PC-3 (cell line): ENCODE results near the gene CENPA. TPM values are rescaled to one million over a fixed set of nuclear protein-coding genes. Genes with fewer than 3 reads are reported as not detected.
A peak's percentile ranks its signal among the peaks of the same experiment; 100 is the strongest.

ENCODE experiments used
- ATAC-seq: fragments of 200-7000 bp; cut with Tn5 transposase; 2 replicates; pipeline ENCODE4 v1.9.1; 2020; ENCODE audit warnings: mild to moderate bottlenecking, moderate library complexity
- BruUV-seq: library from RNA; stranded (reverse); fragments of 400-500 nt; replicated peaks from 2 replicates; lab custom pipeline; 2021; lab: Mats Ljungman, UMichigan
- CTCF ChIA-PET: fragments of 300-600 bp; sonication (Branson Sonifier 250); formaldehyde crosslinking; loops from one replicate; lab custom pipeline; 2022; ENCODE audit warnings: antibody characterized with exemption; lab: Charles Lee
- POLR2A ChIA-PET: fragments of 300-600 bp; sonication (Branson Sonifier 250); formaldehyde crosslinking; loops from one replicate; lab custom pipeline; 2022; ENCODE audit warnings: antibody characterized with exemption; ENCODE audit not compliant: unreplicated experiment; lab: Charles Lee
- DNase-seq: peaks from one replicate; pipeline ENCODE4 v3.0.0-alpha.2; 2015
- H2AFZ ChIP-seq: fragments of 300-600 bp; sonication (generic); 2 replicates; pipeline ENCODE4 v1.6.0; 2016; ENCODE audit warnings: antibody characterized with exemption, low read length
- H3F3A ChIP-seq: fragments of 300-600 bp; sonication (generic); one replicate; pipeline ENCODE4 v1.6.0; 2017; ENCODE audit warnings: antibody characterized with exemption, low read length, control low read depth, mild to moderate bottlenecking; ENCODE audit not compliant: unreplicated experiment
- H3K27ac ChIP-seq: fragments of 300-600 bp; sonication (generic); 2 replicates; pipeline ENCODE4 v1.5.1; 2016; ENCODE audit warnings: mild to moderate bottlenecking, low read length
- H3K27me3 ChIP-seq: fragments of 300-600 bp; sonication (generic); 2 replicates; pipeline ENCODE4 v1.6.1; 2016; ENCODE audit warnings: low read length, mixed read lengths
- H3K36me3 ChIP-seq: fragments of 300-600 bp; sonication (generic); 2 replicates; pipeline ENCODE4 v1.6.1; 2016; ENCODE audit warnings: low read depth, mixed run types, low read length, mixed read lengths
- H3K4me1 ChIP-seq: fragments of 300-600 bp; sonication (generic); 2 replicates; pipeline ENCODE4 v1.5.1; 2016; ENCODE audit warnings: low read length; ENCODE audit not compliant: insufficient read depth
- H3K4me2 ChIP-seq: fragments of 300-600 bp; sonication (generic); 2 replicates; pipeline ENCODE4 v1.6.0; 2016; ENCODE audit warnings: low read length
- H3K4me3 ChIP-seq: fragments of 300-600 bp; sonication (generic); 2 replicates; pipeline ENCODE4 v1.5.1; 2016; ENCODE audit warnings: mild to moderate bottlenecking, low read length, mixed read lengths
- H3K79me2 ChIP-seq: fragments of 300-600 bp; sonication (generic); 2 replicates; pipeline ENCODE4 v1.6.1; 2017; ENCODE audit warnings: low read length, mixed read lengths
- H3K9ac ChIP-seq: fragments of 300-600 bp; sonication (generic); 2 replicates; pipeline ENCODE4 v1.6.0; 2016; ENCODE audit warnings: mild to moderate bottlenecking, low read length
- H3K9me2 ChIP-seq: fragments of 300-600 bp; sonication (generic); replicated peaks from 2 replicates; pipeline ENCODE4 v1.6.1; 2016; ENCODE audit warnings: mixed run types, low read length, mixed read lengths
- H3K9me3 ChIP-seq: fragments of 300-600 bp; sonication (generic); 2 replicates; pipeline ENCODE4 v1.6.1; 2016; ENCODE audit warnings: low read length, mixed read lengths
- H4K20me1 ChIP-seq: fragments of 300-600 bp; sonication (generic); 2 replicates; pipeline ENCODE4 v1.6.1; 2016; ENCODE audit warnings: low read length, mixed read lengths
- EZH2 ChIP-seq: fragments of 300-600 bp; sonication (generic); IDR thresholded peaks from one replicate; pipeline ENCODE4 v1.6.1; 2017; ENCODE audit warnings: antibody characterized with exemption, mild to moderate bottlenecking, low read length; ENCODE audit not compliant: unreplicated experiment
- EZH2phosphoT487 ChIP-seq: fragments of 300-600 bp; sonication (generic); IDR thresholded peaks from 2 replicates; pipeline ENCODE4 v1.6.1; 2018; ENCODE audit warnings: mild to moderate bottlenecking, antibody characterized with exemption, low read length, borderline replicate concordance
- intact Hi-C: fragments of 100-400 bp; cut with micrococcal nuclease; formaldehyde crosslinking; loops from 2 replicates; pipeline ENCODE4 v1.9.0; 2023
- total RNA-seq: library from RNA; depleted of rRNA; stranded (reverse); fragments of >200 nt; gene quantifications from 2 replicates; pipeline ENCODE4 v1.2.3, GENCODE V29; 2014
- TF ChIP-seq, protein P1 (sequence below): fragments of 300-600 bp; sonication (generic); conservative IDR thresholded peaks from 2 replicates; pipeline ENCODE4 v1.5.1; 2017; ENCODE audit warnings: antibody characterized with exemption, low read depth, mild to moderate bottlenecking, low read length

CENPA gene
- total RNA-seq, 1 experiment from 2014 or later, result 40.8 TPM

DNA sequence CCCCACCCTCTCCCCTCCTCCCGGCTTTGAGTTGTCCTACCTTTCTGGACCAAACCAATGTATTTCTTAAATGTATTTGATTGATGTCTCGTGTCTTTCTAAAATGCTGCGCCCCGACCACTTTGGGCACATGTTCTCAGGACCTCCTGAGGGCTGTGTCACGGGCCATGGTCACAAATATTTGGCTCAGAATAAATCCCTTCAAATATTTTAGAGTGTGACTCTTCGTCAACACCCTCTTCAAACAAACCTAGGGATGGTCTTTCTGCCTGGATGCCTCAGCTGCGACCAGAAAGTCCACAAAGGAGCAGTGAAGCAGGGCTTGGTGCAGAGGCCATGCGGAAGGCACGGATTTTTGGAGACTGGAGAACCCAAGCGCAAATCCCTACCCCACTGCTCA lies 22.8 kb upstream of the CENPA start:
- ATAC-seq (no peak), DNase-seq (no peak)
- H3K4me3 ChIP-seq, result no peak overlapping the region
- ChIA-PET CTCF (no interaction called here), POLR2A (no interaction called here)
- no peak overlapping the region for H2AFZ ChIP-seq
- H3K4me1 ChIP-seq, result peaks cover 30% of the 10 kb centered on the region
- BruUV-seq, result TSS peak; percentile 77
- H3K79me2 ChIP-seq, result peaks cover 43% of the 10 kb centered on the region
- H3K9me3 ChIP-seq, result no peaks in the 10 kb centered on the region
- TF ChIP-seq EZH2phosphoT487, result no peak
- TF ChIP-seq, protein P1, sequence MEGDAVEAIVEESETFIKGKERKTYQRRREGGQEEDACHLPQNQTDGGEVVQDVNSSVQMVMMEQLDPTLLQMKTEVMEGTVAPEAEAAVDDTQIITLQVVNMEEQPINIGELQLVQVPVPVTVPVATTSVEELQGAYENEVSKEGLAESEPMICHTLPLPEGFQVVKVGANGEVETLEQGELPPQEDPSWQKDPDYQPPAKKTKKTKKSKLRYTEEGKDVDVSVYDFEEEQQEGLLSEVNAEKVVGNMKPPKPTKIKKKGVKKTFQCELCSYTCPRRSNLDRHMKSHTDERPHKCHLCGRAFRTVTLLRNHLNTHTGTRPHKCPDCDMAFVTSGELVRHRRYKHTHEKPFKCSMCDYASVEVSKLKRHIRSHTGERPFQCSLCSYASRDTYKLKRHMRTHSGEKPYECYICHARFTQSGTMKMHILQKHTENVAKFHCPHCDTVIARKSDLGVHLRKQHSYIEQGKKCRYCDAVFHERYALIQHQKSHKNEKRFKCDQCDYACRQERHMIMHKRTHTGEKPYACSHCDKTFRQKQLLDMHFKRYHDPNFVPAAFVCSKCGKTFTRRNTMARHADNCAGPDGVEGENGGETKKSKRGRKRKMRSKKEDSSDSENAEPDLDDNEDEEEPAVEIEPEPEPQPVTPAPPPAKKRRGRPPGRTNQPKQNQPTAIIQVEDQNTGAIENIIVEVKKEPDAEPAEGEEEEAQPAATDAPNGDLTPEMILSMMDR, result no peak
- no peak for TF ChIP-seq EZH2
- H3K27me3 ChIP-seq, result no peaks in the 10 kb centered on the region
- H3K27ac ChIP-seq, result no peak overlapping the region
- H3F3A ChIP-seq, result no peaks in the 10 kb centered on the region
- H3K36me3 ChIP-seq, result no peaks in the 10 kb centered on the region
- no peak overlapping the region for H3K9ac ChIP-seq
- no peaks in the 10 kb centered on the region for H3K9me2 ChIP-seq
- no peak overlapping the region for H3K4me2 ChIP-seq
- H4K20me1 ChIP-seq, result 0 out of 2 replicates have a peak, but pooled peaks cover 3% of the 10 kb centered on the region
- intact Hi-C loops, result no loop called here

DNA sequence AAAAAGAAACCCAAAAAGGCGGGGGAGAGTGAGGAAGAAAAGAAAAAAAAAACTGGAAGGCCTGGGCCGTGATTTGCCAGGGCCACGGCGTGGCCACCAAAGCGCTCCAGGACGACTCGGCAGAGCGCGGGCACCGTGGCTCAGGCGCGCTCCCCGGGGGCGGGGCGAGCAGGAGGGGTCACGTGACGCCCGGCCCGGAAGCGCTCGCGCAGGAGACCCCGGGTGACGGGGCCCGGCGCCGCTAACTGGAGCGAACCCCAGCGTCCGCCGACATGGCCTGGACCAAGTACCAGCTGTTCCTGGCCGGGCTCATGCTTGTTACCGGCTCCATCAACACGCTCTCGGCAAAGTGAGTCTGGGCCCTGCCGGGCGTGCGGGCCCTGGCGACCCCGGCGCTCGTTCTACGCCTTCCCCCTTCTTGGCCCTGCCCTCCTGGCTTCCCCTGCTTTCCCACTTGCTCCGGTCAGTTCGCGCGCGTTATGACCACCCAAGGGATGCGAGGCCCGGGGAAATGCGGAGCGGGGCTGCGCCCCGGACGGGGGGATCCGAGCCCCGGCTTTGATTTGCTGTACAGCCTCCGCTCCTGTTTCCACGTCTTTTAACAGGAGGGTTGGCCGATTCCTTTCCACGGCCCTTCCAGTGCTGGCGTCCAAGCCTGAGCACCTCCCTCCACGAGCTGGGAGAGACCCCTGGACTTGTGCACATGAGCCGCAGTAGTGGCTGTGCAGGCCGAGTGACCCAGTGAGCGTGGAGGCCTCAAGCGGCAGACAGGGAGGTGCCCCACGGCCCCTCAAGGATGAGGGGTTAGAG lies 21.6 kb upstream of the CENPA start, which contains the start of gene SLC35F6:
Gene SLC35F6, plus strand, starts transcription at position 207 of the 810 bp plus-strand sequence. Its CDS starts 66 bp downstream, at position 273.
- H3K4me1 ChIP-seq, result peaks cover 18% of the 10 kb centered on the region
- ChIA-PET POLR2A (interaction anchor here (0.6 kb wide), 2 partner anchors 108 to 147 kb away, joined by 4 to 12 read pairs; no protein-coding TSS in a partner anchor), CTCF (no interaction called here)
- no peaks in the 10 kb centered on the region for H3F3A ChIP-seq
- H3K9ac ChIP-seq, result peak within 1 kb of the TSS; percentile 86
- TF ChIP-seq EZH2phosphoT487, result no peak
- DNase-seq, result peak; percentile 75
- no peaks in the 10 kb centered on the region for H3K9me3 ChIP-seq
- no peaks in the 10 kb centered on the region for H3K36me3 ChIP-seq
- H4K20me1 ChIP-seq, result 0 out of 2 replicates have a peak, but pooled peaks cover 3% of the 10 kb centered on the region
- peak within 1 kb of the TSS; percentile 90 for H2AFZ ChIP-seq
- H3K27me3 ChIP-seq, result no peaks in the 10 kb centered on the region
- TSS peak; percentile 61 for BruUV-seq
- peak within 1 kb of the TSS; percentile 94 for H3K4me2 ChIP-seq
- intact Hi-C loops, result no loop called here
- ATAC-seq, result peak; percentile 91
- H3K4me3 ChIP-seq, result peak within 1 kb of the TSS; percentile 89
- 0 out of 2 replicates have a peak within 1 kb of the TSS, but pooled peaks have one; percentile 2 for H3K27ac ChIP-seq
- peaks cover 54% of the 10 kb centered on the region for H3K79me2 ChIP-seq
- no peaks in the 10 kb centered on the region for H3K9me2 ChIP-seq

DNA sequence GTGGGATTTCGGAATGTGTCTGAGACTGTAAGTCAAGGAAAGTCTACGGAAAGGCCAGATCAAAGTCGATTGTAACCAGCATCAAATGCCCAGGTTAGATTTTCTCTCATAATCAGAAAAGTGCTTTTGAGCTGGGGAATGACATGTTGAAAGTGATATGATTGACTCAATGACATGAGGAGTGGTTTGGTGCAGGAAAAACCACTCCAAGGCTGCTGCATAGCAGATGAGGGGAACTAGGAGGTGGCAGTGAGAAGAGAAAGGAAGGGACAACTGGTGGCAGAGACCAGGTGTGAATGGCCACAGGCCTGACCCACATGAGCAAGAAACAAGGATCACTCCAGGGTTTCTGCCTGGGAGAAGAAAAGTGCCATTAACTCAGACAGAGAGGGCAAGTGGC lies 20.9 kb upstream of the CENPA start:
- Histone ChIP-seq H3K27me3 (no peaks in the 10 kb centered on the region), H3K4me2 (peak overlapping the region; percentile 94), H3K36me3 (peaks cover 3% of the 10 kb centered on the region; the same call in 1 of the 2 replicates), H3K27ac (no peak overlapping the region), H3F3A (no peaks in the 10 kb centered on the region), H3K9me2 (no peaks in the 10 kb centered on the region), H3K9me3 (no peaks in the 10 kb centered on the region), H3K9ac (peak overlapping the region; percentile 86), H4K20me1 (0 out of 2 replicates have a peak, but pooled peaks cover 3% of the 10 kb centered on the region), H3K4me1 (peaks cover 18% of the 10 kb centered on the region), H3K79me2 (peaks cover 61% of the 10 kb centered on the region), H2AFZ (peak overlapping the region; percentile 90), H3K4me3 (peak overlapping the region; percentile 89)
- ATAC-seq, result peak; percentile 5; the same call in 1 of the 2 replicates
- intact Hi-C loops, result no loop called here
- CTCF ChIA-PET, result no interaction called here
- no TSS peak for BruUV-seq
- POLR2A ChIA-PET, result interaction anchor here (0.6 kb wide), 2 partner anchors 108 to 148 kb away, joined by 4 to 12 read pairs; no protein-coding TSS in a partner anchor
- TF ChIP-seq, protein P1, result no peak
- TF ChIP-seq EZH2phosphoT487, result no peak
- TF ChIP-seq EZH2, result no peak
- DNase-seq, result no peak
